Stimulated activated CD8-positive, alpha-beta memory T cell treated with anti-CD3 and anti-CD28 coated beads, Interleukin-2, amount 100 ng/mL, for 48 hours (primary cell): ENCODE measurements around the gene EPO.
A peak's percentile ranks its signal among the peaks of the same experiment; 100 is the strongest.
"Not testable (repeated sequence)": the region's sequence is repeated elsewhere in the genome, so short reads cannot be mapped to it uniquely, and the experiment has no call there.

Experiments used
- DNase-seq, 2 donors: peaks; one replicate each; pipeline ENCODE4 v3.0.0-alpha.2; 2020; ENCODE audit warnings: low read depth in 2 of 2

The EPO gene

GRCh38 chr7:100682991-100683658 lies 37.1 kb upstream of the EPO start:
- no peak for DNase-seq

- no peak for DNase-seq
Observed at GRCh38 chr7:100683659-100684533, 36.4 kb upstream of the EPO start.

GRCh38 chr7:100684534-100685042 lies 35.7 kb upstream of the EPO start:
- no peak for DNase-seq

- DNase-seq, result no peak
Observed at GRCh38 chr7:100685049-100685605, 35.1 kb upstream of the EPO start.

- DNase-seq, result no peak
Observed at GRCh38 chr7:100685631-100686145, 34.6 kb upstream of the EPO start.

GRCh38 chr7:100686201-100686821 lies 34.0 kb upstream of the EPO start:
- DNase-seq, result no peak

- DNase-seq, result no peak
Observed at GRCh38 chr7:100686822-100687211, 33.5 kb upstream of the EPO start.

- no peak for DNase-seq
Observed at GRCh38 chr7:100687261-100687660, 33.0 kb upstream of the EPO start.

GRCh38 chr7:100687751-100688300 lies 32.4 kb upstream of the EPO start:
- no peak for DNase-seq

- no peak for DNase-seq
Observed at GRCh38 chr7:100688326-100688860, 31.9 kb upstream of the EPO start.

GRCh38 chr7:100689230-100690135 lies 30.8 kb upstream of the EPO start:
- DNase-seq, result no peak

GRCh38 chr7:100691676-100692577 lies 28.3 kb upstream of the EPO start:
- peak; percentile 67 to 72 for DNase-seq

GRCh38 chr7:100692578-100692961 lies 27.7 kb upstream of the EPO start:
- no peak for DNase-seq

GRCh38 chr7:100693312-100694097 lies 26.8 kb upstream of the EPO start:
- DNase-seq, result no peak

GRCh38 chr7:100694098-100694745 lies 26.0 kb upstream of the EPO start, which contains the start of gene GIGYF1:
TSS of gene GIGYF1 (minus strand) at chr7:100694250. CDS start at chr7:100688238, 6,012 bp downstream.
- DNase-seq, result peak in 1 of 2 donors; percentile 60

GRCh38 chr7:100696123-100696521 lies 24.1 kb upstream of the EPO start:
- no peak for DNase-seq

- DNase-seq, result no peak
Observed at GRCh38 chr7:100699018-100699417, 21.2 kb upstream of the EPO start.

GRCh38 chr7:100701089-100701488 lies 19.2 kb upstream of the EPO start:
- DNase-seq, result not testable (repeated sequence)
